Body of pancreas (tissue), 4 donors: ENCODE results near the gene TRIM36.

Experiments
- POLR2A ChIP-seq, 3 donors: fragments of 450-650 bp; IDR thresholded peaks; one replicate each; pipeline ENCODE4 v1.6.1; 2016; ENCODE audit warnings: antibody characterized with exemption in 3 of 3, mild to moderate bottlenecking in 2 of 3
- TF ChIP-seq, protein P1 (sequence below), 7 experiments: fragments of 450-650 bp in 4 of 7; fragments of 200-600 bp in 3 of 7; sonication (generic) in 3 of 7; IDR thresholded peaks; one replicate each; pipeline ENCODE4 v1.5.1; 2016 to 2019; ENCODE audit warnings: antibody characterized with exemption in 7 of 7

GRCh38 chr5:115097236-115097635 is 72.5 kb downstream of the TRIM36 start:
- TF ChIP-seq, protein P1, sequence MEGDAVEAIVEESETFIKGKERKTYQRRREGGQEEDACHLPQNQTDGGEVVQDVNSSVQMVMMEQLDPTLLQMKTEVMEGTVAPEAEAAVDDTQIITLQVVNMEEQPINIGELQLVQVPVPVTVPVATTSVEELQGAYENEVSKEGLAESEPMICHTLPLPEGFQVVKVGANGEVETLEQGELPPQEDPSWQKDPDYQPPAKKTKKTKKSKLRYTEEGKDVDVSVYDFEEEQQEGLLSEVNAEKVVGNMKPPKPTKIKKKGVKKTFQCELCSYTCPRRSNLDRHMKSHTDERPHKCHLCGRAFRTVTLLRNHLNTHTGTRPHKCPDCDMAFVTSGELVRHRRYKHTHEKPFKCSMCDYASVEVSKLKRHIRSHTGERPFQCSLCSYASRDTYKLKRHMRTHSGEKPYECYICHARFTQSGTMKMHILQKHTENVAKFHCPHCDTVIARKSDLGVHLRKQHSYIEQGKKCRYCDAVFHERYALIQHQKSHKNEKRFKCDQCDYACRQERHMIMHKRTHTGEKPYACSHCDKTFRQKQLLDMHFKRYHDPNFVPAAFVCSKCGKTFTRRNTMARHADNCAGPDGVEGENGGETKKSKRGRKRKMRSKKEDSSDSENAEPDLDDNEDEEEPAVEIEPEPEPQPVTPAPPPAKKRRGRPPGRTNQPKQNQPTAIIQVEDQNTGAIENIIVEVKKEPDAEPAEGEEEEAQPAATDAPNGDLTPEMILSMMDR (IDR thresholded peaks at IDR 0.05) = no peak
- no peak for TF ChIP-seq POLR2A (IDR thresholded peaks at IDR 0.05)
